Endodermal cell (in vitro differentiated cells): ENCODE results near the gene PASK. TPM values are rescaled to one million over a fixed set of nuclear protein-coding genes. Genes with fewer than 3 reads are reported as not detected.

Experiments used
- DNase-seq: peaks from one replicate; pipeline ENCODE4 v3.0.0-alpha.2; 2017
- H3K27ac ChIP-seq: 2 replicates; pipeline ENCODE4 v1.5.1; 2013; ENCODE audit warnings: mild to moderate bottlenecking, low read depth, low read length, moderate library complexity
- H3K27me3 ChIP-seq: 2 replicates; pipeline ENCODE4 v1.6.1; 2013; ENCODE audit warnings: mild to moderate bottlenecking, low read length, moderate library complexity; ENCODE audit not compliant: insufficient read depth, control insufficient read depth, poor library complexity, severe bottlenecking
- H3K36me3 ChIP-seq: 2 replicates; pipeline ENCODE4 v1.7.0; 2013; ENCODE audit warnings: mild to moderate bottlenecking, low read length, moderate library complexity; ENCODE audit not compliant: control insufficient read depth, insufficient read depth
- H3K4me1 ChIP-seq: one replicate; pipeline ENCODE4 v1.7.0; 2013; ENCODE audit warnings: low read length; ENCODE audit not compliant: control insufficient read depth, insufficient read depth
- H3K4me3 ChIP-seq: 2 replicates; pipeline ENCODE4 v1.5.1; 2013; ENCODE audit warnings: mild to moderate bottlenecking, low read length, moderate library complexity
- H3K9ac ChIP-seq: 2 replicates; pipeline ENCODE4 v1.6.1; 2013; ENCODE audit warnings: mild to moderate bottlenecking, low read length, moderate library complexity; ENCODE audit not compliant: poor library complexity, severe bottlenecking; ENCODE audit errors: extremely low read depth
- H3K9me3 ChIP-seq: 2 replicates; pipeline ENCODE4 v1.6.1; 2013; ENCODE audit warnings: mild to moderate bottlenecking, low read length, moderate library complexity; ENCODE audit not compliant: control insufficient read depth
- H3K27ac Mint-ChIP-seq: 2 replicates; pipeline ENCODE4 v1.8.0; 2020; ENCODE audit warnings: mixed read lengths
- H3K27me3 Mint-ChIP-seq: 2 replicates; pipeline ENCODE4 v1.8.0; 2021; ENCODE audit warnings: mild to moderate bottlenecking, mixed read lengths; ENCODE audit not compliant: insufficient read depth
- H3K36me3 Mint-ChIP-seq: 2 replicates; pipeline ENCODE4 v1.8.0; 2020; ENCODE audit warnings: low read depth, mixed read lengths
- H3K4me1 Mint-ChIP-seq: 2 replicates; pipeline ENCODE4 v1.8.0; 2020; ENCODE audit warnings: mixed read lengths
- H3K4me3 Mint-ChIP-seq: 2 replicates; pipeline ENCODE4 v1.8.0; 2020; ENCODE audit warnings: mild to moderate bottlenecking, moderate library complexity, mixed read lengths
- H3K9me3 Mint-ChIP-seq: 2 replicates; pipeline ENCODE4 v1.8.0; 2020; ENCODE audit warnings: mild to moderate bottlenecking, mixed read lengths
- WGBS, 2 experiments: methylation state at CpG; one replicate each; pipeline versions ENCODE4 v1.1.5 to v1.1.7; 2013; ENCODE audit warnings: missing lambda C conversion rate in 2 of 2, mixed read lengths in 1 of 2; ENCODE audit not compliant: insufficient coverage in 1 of 2, insufficient read length in 1 of 2; 5-methylcytosine and 5-hydroxymethylcytosine counted together
- total RNA-seq, 2 donors: library from RNA; stranded (reverse); fragmentation: NEBNext Ultra II Directional in 1 of 2; extraction: Animal tissue kit (Norgen Biotek cat#: 25700) in 1 of 2; gene quantifications; 2 replicates in 1 of 2; 3 replicates in 1 of 2; pipeline ENCODE4 v1.2.1, GENCODE V29; 2021
- TF ChIP-seq, protein P1 (sequence below): fragments of 200-600 bp; sonication (generic); conservative IDR thresholded peaks from 2 replicates; pipeline ENCODE4 v1.5.0; 2021; ENCODE audit warnings: antibody characterized with exemption, mild to moderate bottlenecking

Gene PASK
- total RNA-seq, 2 donors from 2014 or later, result 76.5 to 94.5 TPM

- Mint-ChIP-seq H3K9me3 (no peaks in the 10 kb centered on the region), H3K4me1 (no peaks in the 10 kb centered on the region), H3K27ac (peak overlapping the region; percentile 67), H3K27me3 (no peaks in the 10 kb centered on the region), H3K4me3 (no peak overlapping the region), H3K36me3 (peaks cover 49% of the 10 kb centered on the region)
- no peaks in the 10 kb centered on the region for H3K9me3 ChIP-seq
- TF ChIP-seq, protein P1, sequence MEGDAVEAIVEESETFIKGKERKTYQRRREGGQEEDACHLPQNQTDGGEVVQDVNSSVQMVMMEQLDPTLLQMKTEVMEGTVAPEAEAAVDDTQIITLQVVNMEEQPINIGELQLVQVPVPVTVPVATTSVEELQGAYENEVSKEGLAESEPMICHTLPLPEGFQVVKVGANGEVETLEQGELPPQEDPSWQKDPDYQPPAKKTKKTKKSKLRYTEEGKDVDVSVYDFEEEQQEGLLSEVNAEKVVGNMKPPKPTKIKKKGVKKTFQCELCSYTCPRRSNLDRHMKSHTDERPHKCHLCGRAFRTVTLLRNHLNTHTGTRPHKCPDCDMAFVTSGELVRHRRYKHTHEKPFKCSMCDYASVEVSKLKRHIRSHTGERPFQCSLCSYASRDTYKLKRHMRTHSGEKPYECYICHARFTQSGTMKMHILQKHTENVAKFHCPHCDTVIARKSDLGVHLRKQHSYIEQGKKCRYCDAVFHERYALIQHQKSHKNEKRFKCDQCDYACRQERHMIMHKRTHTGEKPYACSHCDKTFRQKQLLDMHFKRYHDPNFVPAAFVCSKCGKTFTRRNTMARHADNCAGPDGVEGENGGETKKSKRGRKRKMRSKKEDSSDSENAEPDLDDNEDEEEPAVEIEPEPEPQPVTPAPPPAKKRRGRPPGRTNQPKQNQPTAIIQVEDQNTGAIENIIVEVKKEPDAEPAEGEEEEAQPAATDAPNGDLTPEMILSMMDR, result no peak
- H3K27ac ChIP-seq, result no peak overlapping the region
- no peak for DNase-seq
- H3K4me3 ChIP-seq, result no peak overlapping the region
- H3K36me3 ChIP-seq, result peaks cover 26% of the 10 kb centered on the region
- WGBS, 2 experiments, result 96 to 100% methylated on average over 4 to 6 of the region's 6 CpGs
- H3K9ac ChIP-seq, result no peak overlapping the region
- H3K27me3 ChIP-seq, result no peaks in the 10 kb centered on the region
- no peaks in the 10 kb centered on the region for H3K4me1 ChIP-seq
Observed at GRCh38 chr2:241142063-241142462, 7.2 kb downstream of the PASK start.

- TF ChIP-seq, protein P1, result no peak
- Histone ChIP-seq H3K27ac (no peak overlapping the region), H3K4me3 (no peak overlapping the region), H3K36me3 (peaks cover 26% of the 10 kb centered on the region), H3K9ac (no peak overlapping the region), H3K9me3 (no peaks in the 10 kb centered on the region), H3K4me1 (no peaks in the 10 kb centered on the region), H3K27me3 (no peaks in the 10 kb centered on the region)
- Mint-ChIP-seq H3K36me3 (peaks cover 51% of the 10 kb centered on the region), H3K9me3 (no peaks in the 10 kb centered on the region), H3K4me1 (no peaks in the 10 kb centered on the region), H3K27me3 (no peaks in the 10 kb centered on the region), H3K27ac (peak overlapping the region; percentile 66), H3K4me3 (no peak overlapping the region)
- DNase-seq, result no peak
- 95 to 100% methylated on average over 12 to 14 of the region's 14 CpGs for WGBS, 2 experiments
Observed at GRCh38 chr2:241141214-241141770, 8.0 kb downstream of the PASK start.

DNA sequence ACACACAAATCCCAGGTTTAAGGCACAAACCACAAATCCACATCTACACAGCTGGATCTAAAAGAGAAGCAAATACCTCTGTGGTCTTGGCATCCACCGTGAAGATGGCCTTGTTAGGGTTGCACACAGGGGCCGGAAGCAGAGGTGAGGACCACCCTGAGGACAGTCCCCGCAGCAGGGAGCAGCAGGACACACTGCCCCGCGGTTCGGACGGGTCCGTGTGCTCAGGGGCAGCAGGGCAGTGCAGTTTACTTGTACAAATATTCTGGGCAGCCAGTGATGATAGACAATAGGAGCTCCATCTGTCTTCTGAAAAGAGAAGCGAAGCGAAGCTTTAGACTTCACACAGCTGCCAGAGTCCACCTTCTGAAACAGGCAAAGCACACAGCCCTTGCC lies 8.8 kb downstream of the PASK start:
- H3K9me3 ChIP-seq, result no peaks in the 10 kb centered on the region
- TF ChIP-seq, protein P1, result no peak
- H3K4me3 Mint-ChIP-seq, result no peak overlapping the region
- H3K36me3 Mint-ChIP-seq, result peaks cover 57% of the 10 kb centered on the region
- peaks cover 31% of the 10 kb centered on the region for H3K36me3 ChIP-seq
- H3K4me1 Mint-ChIP-seq, result no peaks in the 10 kb centered on the region
- H3K27me3 ChIP-seq, result no peaks in the 10 kb centered on the region
- H3K27me3 Mint-ChIP-seq, result no peaks in the 10 kb centered on the region
- H3K9ac ChIP-seq, result no peak overlapping the region
- H3K9me3 Mint-ChIP-seq, result no peaks in the 10 kb centered on the region
- H3K27ac ChIP-seq, result no peak overlapping the region
- no peak for DNase-seq
- WGBS, 2 experiments, result 96 to 100% methylated on average over 8 to 10 of the region's 10 CpGs
- H3K4me3 ChIP-seq, result no peak overlapping the region
- H3K27ac Mint-ChIP-seq, result no peak overlapping the region
- no peaks in the 10 kb centered on the region for H3K4me1 ChIP-seq
